ENCODE data around the gene HMGCL. TPM values are rescaled to one million over a fixed set of nuclear protein-coding genes. Genes with fewer than 3 reads are reported as not detected.
"Not testable (repeated sequence)": the region's sequence is repeated elsewhere in the genome, so short reads cannot be mapped to it uniquely, and the experiment has no call there.

Gene HMGCL
- total RNA-seq, 1 donor from 2014 or later, result 30.7 TPM

DNA sequence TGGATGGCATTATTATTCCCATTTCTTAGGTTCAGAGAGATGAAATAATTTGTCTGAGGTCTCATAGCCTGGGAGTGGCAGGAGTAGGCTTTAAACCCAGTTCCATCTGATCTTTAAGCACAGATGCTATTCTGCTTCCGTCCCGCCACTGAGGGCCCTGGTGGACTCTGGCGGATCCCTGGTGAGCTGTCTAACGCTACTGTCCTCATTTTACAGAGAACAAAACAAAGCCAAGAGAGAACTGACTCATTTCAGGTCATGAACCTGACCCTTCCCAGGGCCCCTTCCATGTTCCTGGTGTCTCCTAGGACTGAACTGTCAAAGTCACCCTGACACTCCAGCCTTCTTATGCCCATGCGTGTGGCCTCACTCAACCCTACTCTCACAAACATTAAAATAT lies 21.6 kb downstream of the HMGCL start:
- H3K27ac Mint-ChIP-seq, result no peak overlapping the region
- ChIA-PET POLR2A (no interaction called here), CTCF (interaction anchor here (1.0 kb wide), 1 partner anchor 12 kb away, joined by 3 read pairs; the partner anchor contains the start of gene LYPLA2)
- H3K36me3 Mint-ChIP-seq (ENCODE audit: low read depth), result peaks cover 25% of the 10 kb centered on the region
- H3K4me1 Mint-ChIP-seq, result peaks cover 20% of the 10 kb centered on the region
- no peak for DNase-seq
- no peak for ATAC-seq (ENCODE audit: low read depth)
- H3K9me3 Mint-ChIP-seq, result no peaks in the 10 kb centered on the region
- TF ChIP-seq CTCF (IDR thresholded peaks at IDR 0.05), result no peak
- no peaks in the 10 kb centered on the region for H3K27me3 Mint-ChIP-seq
- no peak overlapping the region for H3K4me3 Mint-ChIP-seq
- intact Hi-C loops (cut with micrococcal nuclease), result no loop called here

- Mint-ChIP-seq H3K36me3 (ENCODE audit: low read depth) (peaks cover 27% of the 10 kb centered on the region), H3K27ac (peak overlapping the region; percentile 24), H3K4me1 (peaks cover 21% of the 10 kb centered on the region)
- intact Hi-C loops (cut with micrococcal nuclease); H3K9me3 Mint-ChIP-seq; DNase-seq; H3K27me3 Mint-ChIP-seq; H3K4me3 Mint-ChIP-seq; ATAC-seq (ENCODE audit: low read depth): not testable (repeated sequence)
- ChIA-PET CTCF (interaction anchor here (0.6 to 2.6 kb wide), 3 partner anchors 8 to 141 kb away, joined by 3 to 21 read pairs (median 3); no protein-coding TSS in a partner anchor), POLR2A (interaction anchor here (0.6 to 1.6 kb wide), 3 partner anchors 15 to 177 kb away, joined by 3 to 5 read pairs (median 4); partner anchors contain the start of gene SRSF10)
These were observed 22.4 kb downstream of the HMGCL start for GRCh38 chr1:23802809-23803342.

DNA sequence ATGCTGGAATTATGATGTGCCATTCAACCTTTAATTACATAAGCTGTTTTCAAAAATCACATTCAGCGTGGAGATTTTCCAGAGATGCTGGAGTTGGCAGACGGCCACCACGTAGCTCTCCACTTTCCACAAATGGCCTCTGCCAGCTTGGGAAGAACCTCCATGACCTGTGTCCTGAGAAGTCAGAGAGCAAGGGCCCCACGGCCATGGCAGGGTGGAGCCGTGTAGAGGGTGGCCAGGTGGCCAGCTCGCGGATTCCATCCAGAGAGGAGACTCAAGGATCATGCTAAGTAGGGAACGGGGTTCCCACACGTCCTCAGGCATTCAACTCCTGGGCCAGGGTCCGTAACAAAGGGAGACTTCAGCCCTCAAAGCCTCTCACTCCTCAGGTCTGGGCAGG lies 23.4 kb downstream of the HMGCL start:
- intact Hi-C loops (cut with micrococcal nuclease), result loop anchor here (2.0 kb wide), 3 partner anchors 115 to 179 kb away; partner anchors contain the start of genes PNRC2 and SRSF10
- ChIA-PET CTCF (interaction anchor here (0.8 to 2.6 kb wide), 4 partner anchors 9 to 115 kb away, joined by 3 to 21 read pairs (median 6); no protein-coding TSS in a partner anchor), POLR2A (interaction anchor here (0.5 to 3.8 kb wide), 14 partner anchors 9 to 126 kb away, joined by 3 to 34 read pairs (median 4); partner anchors contain the start of genes HMGCL, LYPLA2 and PITHD1)
- TF ChIP-seq CTCF (IDR thresholded peaks at IDR 0.05), result no peak
- ATAC-seq (ENCODE audit: low read depth) (no peak), DNase-seq (no peak)
- peak overlapping the region; percentile 41 for H3K4me3 Mint-ChIP-seq
- no peaks in the 10 kb centered on the region for H3K27me3 Mint-ChIP-seq
- peaks cover 21% of the 10 kb centered on the region for H3K4me1 Mint-ChIP-seq
- peaks cover 31% of the 10 kb centered on the region for H3K36me3 Mint-ChIP-seq (ENCODE audit: low read depth)
- H3K27ac Mint-ChIP-seq, result peak overlapping the region; percentile 18
- H3K9me3 Mint-ChIP-seq, result no peaks in the 10 kb centered on the region

- ATAC-seq (ENCODE audit: low read depth), result no peak
- no peak for TF ChIP-seq CTCF (IDR thresholded peaks at IDR 0.05)
- intact Hi-C loops (cut with micrococcal nuclease), result loop anchor here (2.0 kb wide), 3 partner anchors 115 to 179 kb away; partner anchors contain the start of genes PNRC2 and SRSF10
- POLR2A ChIA-PET, result interaction anchor here (0.5 to 3.8 kb wide), 15 partner anchors 10 to 163 kb away, joined by 3 to 34 read pairs (median 4); partner anchors contain the start of genes CNR2, ELOA, HMGCL and LYPLA2
- no peak for DNase-seq
- Mint-ChIP-seq H3K4me3 (peak overlapping the region; percentile 91), H3K9me3 (no peaks in the 10 kb centered on the region), H3K4me1 (peaks cover 21% of the 10 kb centered on the region), H3K27me3 (no peaks in the 10 kb centered on the region), H3K36me3 (ENCODE audit: low read depth) (peaks cover 36% of the 10 kb centered on the region), H3K27ac (peak overlapping the region; percentile 76)
- CTCF ChIA-PET, result interaction anchor here (1.2 to 2.6 kb wide), 3 partner anchors 9 to 115 kb away, joined by 3 to 21 read pairs (median 10); no protein-coding TSS in a partner anchor
These were observed 23.9 kb downstream of the HMGCL start for GRCh38 chr1:23801338-23801748.

DNA sequence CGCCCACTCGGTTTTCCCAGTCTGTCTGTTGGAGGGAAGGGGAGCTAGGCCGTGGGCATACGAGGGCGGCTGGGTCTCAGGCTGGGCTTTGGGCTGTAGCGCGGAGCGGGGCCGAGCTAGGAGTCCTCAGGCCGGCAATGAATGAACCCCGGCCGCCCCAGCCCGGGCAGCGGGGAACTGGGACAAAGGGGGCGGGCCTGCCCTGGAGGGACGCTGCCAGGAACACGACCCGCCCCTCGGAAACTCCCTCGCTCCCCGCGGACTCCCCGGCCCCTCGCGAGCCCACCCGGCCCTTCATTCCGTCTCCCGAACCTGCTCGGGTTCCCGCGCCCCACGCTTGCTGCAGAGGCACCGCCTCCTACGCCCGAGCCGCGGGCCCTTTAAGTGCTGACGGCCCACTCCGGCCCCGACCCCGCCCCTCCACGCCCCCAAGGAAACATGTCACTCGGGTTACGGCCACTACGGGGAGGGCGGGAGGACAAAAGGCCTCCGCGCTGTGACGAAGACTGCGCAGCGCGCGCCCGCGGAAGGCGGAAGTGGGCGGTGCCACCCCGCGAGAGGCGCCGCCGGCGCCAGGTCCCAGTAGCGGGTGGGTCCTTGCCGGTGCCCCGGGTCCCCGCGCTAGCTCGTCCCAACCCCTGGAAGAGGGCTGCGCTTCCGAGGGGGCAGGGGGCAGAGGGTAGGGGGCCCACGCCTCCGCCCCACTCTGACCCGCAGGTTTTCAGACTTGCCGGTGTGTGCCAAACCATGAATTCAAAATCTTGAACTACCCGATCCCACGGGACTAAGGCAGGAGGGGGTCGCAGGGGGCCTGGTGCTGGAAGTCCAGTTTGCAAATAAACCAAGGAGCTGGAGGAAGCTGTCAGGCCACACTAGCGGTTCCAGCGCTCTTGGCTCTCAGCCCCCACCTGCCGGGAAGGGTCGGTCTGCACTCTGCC lies 24.6 kb downstream of the HMGCL start, which contains the start of gene GALE:
Gene GALE (minus strand): TSS at position 355 of the 938 bp plus-strand sequence. CDS start 1,747 bp downstream, outside the sequence.
- no peaks in the 10 kb centered on the region for H3K9me3 Mint-ChIP-seq
- H3K4me3 Mint-ChIP-seq, result peak within 1 kb of the TSS; percentile 91
- POLR2A ChIA-PET, result interaction anchor here (0.5 to 3.8 kb wide), 19 partner anchors 10 to 316 kb away, joined by 3 to 34 read pairs (median 5); partner anchors contain the start of genes CNR2, ELOA, HMGCL and LYPLA2
- ATAC-seq (ENCODE audit: low read depth) (peak; percentile 95), DNase-seq (peak; percentile 94)
- H3K27ac Mint-ChIP-seq, result peak within 1 kb of the TSS; percentile 76
- TF ChIP-seq CTCF (IDR thresholded peaks at IDR 0.05), result no peak
- CTCF ChIA-PET, result interaction anchor here (1.2 to 2.6 kb wide), 3 partner anchors 10 to 116 kb away, joined by 3 to 21 read pairs (median 10); no protein-coding TSS in a partner anchor
- H3K27me3 Mint-ChIP-seq, result no peaks in the 10 kb centered on the region
- intact Hi-C loops (cut with micrococcal nuclease), result loop anchor here (1.0 to 2.0 kb wide), 6 partner anchors 9 to 180 kb away; partner anchors contain the start of genes HMGCL, LYPLA2, PITHD1 and PNRC2
- H3K36me3 Mint-ChIP-seq (ENCODE audit: low read depth), result peaks cover 35% of the 10 kb centered on the region
- H3K4me1 Mint-ChIP-seq, result peaks cover 21% of the 10 kb centered on the region
